Measurements from ENCODE around the gene BBOX1.
"Not testable (repeated sequence)": the region's sequence is repeated elsewhere in the genome, so short reads cannot be mapped to it uniquely, and the experiment has no call there.

BBOX1 gene, protein sequence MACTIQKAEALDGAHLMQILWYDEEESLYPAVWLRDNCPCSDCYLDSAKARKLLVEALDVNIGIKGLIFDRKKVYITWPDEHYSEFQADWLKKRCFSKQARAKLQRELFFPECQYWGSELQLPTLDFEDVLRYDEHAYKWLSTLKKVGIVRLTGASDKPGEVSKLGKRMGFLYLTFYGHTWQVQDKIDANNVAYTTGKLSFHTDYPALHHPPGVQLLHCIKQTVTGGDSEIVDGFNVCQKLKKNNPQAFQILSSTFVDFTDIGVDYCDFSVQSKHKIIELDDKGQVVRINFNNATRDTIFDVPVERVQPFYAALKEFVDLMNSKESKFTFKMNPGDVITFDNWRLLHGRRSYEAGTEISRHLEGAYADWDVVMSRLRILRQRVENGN

GRCh38 chr11:27040302-27041115 lies at the start of gene BBOX1:
Gene BBOX1, plus strand, starts transcription at chr11:27040815. Its CDS starts 14,616 bp downstream, at chr11:27055431.
- no peak for DNase-seq (ENCODE audit: low read depth)
- H3K4me3 ChIP-seq (ENCODE audit: low read length), result no peak within 1 kb of the TSS
- TF ChIP-seq CTCF (conservative IDR thresholded peaks at IDR 0.05; ENCODE audit: low read length), result no peak

DNA sequence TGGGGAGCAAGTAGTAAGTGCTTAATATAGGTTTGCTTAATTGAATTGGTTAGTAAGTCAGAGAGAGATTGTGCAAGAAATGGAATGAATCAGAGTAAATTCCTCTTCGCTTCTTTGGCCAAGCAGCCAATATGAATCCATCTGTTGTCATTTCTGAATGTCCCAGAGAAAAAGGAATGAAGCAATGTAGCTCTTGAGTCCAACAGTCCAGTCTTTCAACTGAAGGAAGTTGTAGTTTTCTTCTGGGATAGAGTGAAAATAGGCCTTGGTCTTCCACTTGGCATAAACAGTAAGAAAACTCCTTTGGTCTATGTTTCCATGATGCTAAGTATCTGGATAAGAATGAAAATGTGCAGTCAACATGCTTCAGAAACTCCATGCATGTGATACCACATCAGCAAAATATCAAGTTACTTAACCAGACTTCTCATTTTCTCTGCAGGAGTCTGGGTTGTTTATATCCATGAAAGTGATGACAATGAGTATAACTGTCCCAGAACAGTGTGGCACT lies 48.5 kb upstream of the BBOX1 start:
- TF ChIP-seq CTCF (conservative IDR thresholded peaks at IDR 0.05; ENCODE audit: low read length), result no peak
- no peak overlapping the region for H3K4me3 ChIP-seq (ENCODE audit: low read length)
- peak; percentile 91 for DNase-seq (ENCODE audit: low read depth)

GRCh38 chr11:26993965-26994457 lies 46.6 kb upstream of the BBOX1 start, which contains the start of gene FIBIN:
Gene FIBIN, plus strand, starts transcription at chr11:26994112. Its CDS starts 415 bp downstream, at chr11:26994527.
- DNase-seq (ENCODE audit: low read depth), result peak; percentile 75
- H3K4me3 ChIP-seq (ENCODE audit: low read length), result peak within 1 kb of the TSS; percentile 86
- no peak; the same call in 1 of the 2 replicates for TF ChIP-seq CTCF (conservative IDR thresholded peaks at IDR 0.05; ENCODE audit: low read length)

DNA sequence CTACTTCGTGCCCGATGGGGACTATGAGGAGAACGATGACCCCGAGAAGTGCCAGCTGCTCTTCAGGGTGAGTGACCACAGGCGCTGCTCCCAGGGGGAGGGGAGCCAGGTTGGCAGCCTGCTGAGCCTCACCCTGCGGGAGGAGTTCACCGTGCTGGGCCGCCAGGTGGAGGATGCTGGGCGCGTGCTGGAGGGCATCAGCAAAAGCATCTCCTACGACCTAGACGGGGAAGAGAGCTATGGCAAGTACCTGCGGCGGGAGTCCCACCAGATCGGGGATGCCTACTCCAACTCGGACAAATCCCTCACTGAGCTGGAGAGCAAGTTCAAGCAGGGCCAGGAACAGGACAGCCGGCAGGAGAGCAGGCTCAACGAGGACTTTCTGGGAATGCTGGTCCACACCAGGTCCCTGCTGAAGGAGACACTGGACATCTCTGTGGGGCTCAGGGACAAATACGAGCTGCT lies 46.0 kb upstream of the BBOX1 start:
- H3K4me3 ChIP-seq (ENCODE audit: low read length), result peak overlapping the region; percentile 86
- 0 out of 2 replicates have a peak, but pooled peaks have one; percentile 0 for TF ChIP-seq CTCF (conservative IDR thresholded peaks at IDR 0.05; ENCODE audit: low read length)
- peak; percentile 12 for DNase-seq (ENCODE audit: low read depth)

DNA sequence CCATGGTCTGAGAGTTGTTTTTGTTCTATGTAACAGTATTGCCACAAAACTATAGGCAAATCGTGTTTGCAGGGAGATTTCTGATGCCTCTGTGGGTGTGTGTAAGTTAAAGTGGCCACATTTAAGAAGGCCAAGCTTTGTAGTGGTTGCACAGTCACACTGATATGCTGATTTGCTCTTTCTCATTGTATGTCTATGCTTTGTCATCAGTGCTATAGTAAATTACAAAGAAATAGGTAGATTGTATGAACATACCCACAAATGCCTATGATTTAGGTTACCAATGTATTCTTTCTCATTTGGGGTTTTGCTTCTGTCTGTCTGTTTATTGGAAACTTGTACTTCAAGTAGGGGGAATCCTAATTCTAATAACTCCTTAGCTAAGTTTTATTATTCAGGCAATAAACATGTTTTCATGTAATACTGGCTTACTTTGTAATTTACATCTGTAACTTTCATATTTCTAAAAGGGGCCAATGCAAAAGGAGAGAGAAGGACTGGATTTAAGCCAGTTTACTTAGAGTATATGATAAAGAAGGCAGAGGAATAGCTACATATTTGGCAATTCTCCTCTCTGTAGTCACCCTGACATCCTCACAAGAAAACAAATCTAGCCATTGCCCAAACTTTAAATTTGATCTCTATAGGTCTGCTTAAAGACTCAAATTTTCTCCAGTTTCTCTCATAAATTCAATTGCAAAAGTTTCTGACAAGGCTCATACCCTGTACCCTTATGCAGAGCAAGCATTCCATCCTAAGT lies 44.7 kb upstream of the BBOX1 start:
- no peak for TF ChIP-seq CTCF (conservative IDR thresholded peaks at IDR 0.05; ENCODE audit: low read length)
- H3K4me3 ChIP-seq (ENCODE audit: low read length), result peak overlapping the region; percentile 86
- no peak for DNase-seq (ENCODE audit: low read depth)

DNA sequence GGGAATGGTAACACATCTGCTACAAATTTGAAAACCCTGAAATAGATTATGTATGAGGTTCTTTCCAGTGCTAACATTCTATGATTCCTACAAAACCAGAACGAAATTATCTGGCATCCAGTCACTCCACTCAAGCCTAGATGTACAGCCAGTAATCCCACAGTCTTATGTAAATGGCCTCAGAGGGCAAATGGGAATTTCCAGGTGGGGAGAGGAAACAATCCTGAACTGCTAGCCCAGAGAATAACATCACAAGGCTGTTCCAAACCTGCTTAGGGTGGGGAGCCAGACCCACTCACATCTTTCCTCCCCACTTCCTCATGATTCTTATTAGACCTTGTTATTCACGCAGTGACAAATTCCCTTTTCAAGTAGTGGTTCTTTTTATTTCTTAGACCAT lies 43.2 kb upstream of the BBOX1 start:
- TF ChIP-seq CTCF (conservative IDR thresholded peaks at IDR 0.05; ENCODE audit: low read length), result no peak
- H3K4me3 ChIP-seq (ENCODE audit: low read length), result no peak overlapping the region
- DNase-seq (ENCODE audit: low read depth), result peak; percentile 31

DNA sequence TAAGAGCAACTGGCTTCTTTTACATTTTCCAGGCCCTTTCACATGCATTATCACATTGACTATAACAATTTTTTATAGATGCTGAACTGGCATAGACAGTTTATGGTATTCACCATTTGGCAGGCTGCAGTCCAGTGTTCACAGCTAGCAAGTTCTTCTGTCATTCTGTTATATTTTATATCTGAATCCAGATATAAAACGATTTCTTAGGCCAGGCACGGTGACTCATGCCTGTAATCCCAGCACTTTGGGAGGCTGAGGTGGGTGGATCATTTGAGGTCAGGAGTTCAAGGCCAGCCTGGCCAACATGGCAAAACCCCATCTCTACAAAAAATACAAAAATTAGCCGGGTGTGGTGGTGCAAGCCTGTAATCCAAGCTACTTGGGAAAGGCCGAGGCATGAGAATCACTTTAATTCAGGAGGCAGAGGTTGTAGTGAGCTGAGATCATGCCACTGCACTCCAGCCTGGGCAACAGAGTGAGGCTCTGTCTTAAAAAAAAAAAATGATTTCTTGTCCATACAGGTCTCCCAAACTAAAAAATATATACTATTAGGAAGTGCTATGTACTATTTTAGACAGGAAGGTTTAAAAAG lies 39.4 kb upstream of the BBOX1 start:
- DNase-seq (ENCODE audit: low read depth); H3K4me3 ChIP-seq (ENCODE audit: low read length): not testable (repeated sequence)
